Ammon's horn (tissue), 1 donor: Measurements from ENCODE around the gene PFDN1.

Experiments used
- DNase-seq: peaks from one replicate; pipeline ENCODE4 v3.0.0-alpha.2; 2016; ENCODE audit warnings: low spot score

The PFDN1 gene

DNA sequence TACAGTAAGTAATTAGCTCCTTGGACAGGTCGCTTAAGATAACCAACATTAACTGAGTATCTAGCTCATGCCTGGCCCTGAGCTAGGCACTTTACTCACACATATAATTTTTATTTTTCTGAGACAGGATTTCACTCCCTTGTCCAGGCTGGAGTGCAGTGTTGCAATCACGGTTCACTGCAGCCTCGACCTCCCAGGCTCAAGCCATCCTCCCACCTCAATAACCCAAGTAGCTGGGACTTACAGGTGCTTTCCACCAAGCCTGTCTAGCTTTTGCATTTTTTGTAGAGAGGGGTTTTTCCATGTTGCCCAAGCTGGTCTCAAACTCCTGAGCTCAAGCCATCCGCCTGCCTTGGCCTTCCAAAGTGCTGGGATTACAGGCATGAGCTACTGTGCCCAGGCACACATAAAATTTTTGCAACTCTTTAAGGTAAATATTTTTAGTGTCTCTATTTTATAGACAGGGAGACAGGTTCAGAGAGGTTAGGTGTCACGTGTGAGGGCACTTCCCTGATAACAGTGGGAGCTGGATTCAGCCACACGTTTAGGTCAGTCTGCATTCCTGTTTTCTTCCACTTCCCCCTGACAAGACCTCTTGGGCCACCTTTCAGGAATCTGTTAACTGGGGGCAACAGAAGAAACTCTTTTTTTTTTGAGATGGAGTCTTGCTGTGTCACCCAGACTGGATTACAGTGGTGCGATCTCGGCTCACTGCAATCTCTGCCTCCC, 25.3 kb upstream of the PFDN1 start:
- no peak for DNase-seq

DNA sequence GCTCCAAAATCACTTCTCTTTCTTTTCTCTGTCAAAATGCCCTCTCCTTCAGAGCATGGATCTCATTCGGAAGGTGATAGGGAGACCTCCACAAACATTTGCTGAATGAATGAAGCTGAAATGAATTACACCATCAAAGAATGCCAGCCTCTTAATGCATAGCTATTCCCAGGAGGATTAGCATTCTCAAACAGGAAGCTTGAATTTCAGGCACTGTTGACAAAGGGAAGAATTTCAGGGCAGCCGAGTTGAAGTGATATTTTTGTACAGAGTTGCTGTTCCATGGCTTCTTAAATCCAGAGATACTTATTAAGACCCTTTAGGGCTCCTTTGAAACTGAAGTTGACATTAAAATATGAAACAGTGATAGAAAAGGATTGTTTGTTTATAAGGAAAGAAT, 24.7 kb upstream of the PFDN1 start:
- DNase-seq, result no peak

DNA sequence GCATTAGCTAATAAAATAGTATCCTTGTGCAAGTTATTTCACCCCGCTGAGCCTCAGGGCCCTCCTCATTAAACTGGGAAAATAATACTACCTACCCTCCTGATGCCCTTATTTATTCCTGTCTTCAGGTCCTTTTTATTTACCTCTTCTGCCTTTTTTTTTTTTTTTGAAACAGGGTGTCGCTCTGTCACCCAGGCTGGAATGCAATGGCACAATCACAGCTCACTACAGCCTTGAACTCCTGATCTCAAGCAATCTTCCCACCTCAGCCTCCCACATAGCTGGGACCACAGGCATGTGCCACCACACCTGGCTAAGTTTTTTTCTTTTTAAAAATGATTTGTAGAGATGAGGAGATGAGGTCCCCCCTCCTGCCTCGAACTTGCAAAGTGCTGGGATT, 22.6 kb upstream of the PFDN1 start:
- DNase-seq, result no peak

DNA sequence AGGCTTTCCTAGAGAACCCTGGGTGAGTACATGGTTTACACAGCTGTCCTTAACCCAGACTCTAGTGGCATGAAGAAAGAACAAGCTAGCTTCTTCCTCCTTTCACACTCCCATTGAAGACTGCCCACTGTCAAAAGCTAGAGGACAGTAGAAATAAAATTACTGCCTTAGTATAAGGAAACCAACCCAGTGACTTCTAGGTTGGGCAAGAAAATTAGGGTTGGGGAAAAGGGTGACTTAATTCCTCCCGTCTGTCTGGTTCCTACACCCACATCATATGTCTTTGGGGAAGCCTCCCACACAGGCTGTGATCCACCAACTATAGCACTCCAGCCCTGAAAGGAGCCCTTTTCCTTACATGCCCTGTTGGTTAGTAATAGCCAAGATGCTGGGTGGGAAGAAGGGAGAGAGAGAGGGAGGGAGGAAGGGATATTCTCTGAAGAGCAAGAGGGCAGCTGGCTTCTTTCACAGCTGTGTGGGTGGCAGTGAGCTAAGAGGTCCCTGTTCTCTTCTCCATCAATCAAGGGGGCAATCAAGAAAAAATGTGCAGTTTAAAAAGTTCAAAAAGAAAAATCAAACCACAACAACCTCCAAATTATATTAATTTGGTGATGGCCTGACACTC, 21.8 kb upstream of the PFDN1 start:
- DNase-seq, result no peak

DNA sequence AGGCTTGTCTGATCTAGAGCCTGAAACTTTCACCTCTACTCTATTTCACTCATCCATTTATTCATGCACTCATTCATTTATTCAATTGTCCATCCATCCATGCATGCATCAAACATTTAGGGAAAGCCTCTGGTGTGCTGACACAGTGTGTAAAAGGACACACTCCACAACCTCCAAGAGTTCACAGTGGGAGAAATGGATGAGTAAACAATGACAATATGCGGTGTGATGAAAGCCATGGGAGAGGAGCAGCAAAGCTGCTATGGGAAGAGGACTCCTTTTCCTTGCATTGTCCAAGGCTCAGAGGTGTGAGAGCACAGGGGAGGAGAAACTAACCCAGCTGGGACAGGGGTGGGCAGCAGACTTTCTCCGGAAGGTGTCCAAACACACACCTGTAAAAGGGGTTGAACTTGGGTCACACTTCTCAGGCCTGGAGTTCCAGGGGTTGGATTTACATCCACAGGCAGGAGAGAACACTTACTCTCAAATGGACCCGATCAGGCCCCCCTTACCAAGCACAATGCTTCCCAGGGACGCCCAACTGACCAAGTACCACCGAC, 21.2 kb upstream of the PFDN1 start:
- DNase-seq, result no peak

DNA sequence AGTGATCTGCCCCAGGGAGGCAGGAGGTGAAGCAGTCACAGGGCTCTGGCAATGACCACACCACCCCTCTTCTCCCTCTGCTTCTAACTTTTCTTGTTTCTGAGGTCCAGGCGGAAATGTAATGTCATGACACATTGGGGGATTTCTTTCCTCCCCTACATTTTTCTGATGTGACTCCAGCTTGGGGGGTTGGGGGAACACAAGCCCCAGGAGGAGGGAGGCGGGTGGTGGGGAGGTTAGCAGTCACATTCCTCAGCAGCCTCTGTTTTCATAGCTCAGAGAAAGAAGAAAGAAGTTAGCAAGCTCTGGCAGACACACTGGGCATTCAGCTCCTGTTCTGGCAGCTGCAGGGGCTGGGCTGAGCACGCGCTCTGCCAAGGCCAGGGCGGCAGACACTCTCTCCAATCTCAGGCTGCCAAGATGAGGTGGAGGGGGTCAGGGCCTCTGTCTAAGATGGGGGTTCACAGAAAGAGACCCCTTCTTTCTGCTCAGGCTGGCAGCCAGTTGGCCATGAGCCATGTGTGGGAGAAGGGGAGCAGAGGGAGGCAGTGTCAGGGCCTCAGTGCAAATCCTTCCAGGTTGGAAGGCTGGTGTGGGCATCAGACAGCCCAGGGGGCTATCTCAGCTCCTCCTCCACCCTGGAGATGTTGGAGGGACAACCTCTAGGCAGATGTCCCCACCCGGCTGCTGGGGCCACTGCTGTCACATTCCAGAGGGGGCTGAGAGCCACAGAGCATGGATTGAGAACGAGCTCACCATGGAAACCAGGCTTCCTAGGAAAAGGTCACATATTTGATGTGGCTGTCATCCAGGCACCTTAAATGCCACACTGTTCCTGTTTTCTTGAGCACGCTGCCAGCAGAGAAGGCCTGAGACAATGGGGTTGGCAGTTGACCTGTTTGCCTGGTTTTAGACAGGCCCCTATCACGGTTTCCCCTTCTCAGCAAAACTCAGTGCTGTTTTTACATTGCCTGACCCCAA, 20.1 kb upstream of the PFDN1 start:
- DNase-seq, result peak; percentile 81

DNA sequence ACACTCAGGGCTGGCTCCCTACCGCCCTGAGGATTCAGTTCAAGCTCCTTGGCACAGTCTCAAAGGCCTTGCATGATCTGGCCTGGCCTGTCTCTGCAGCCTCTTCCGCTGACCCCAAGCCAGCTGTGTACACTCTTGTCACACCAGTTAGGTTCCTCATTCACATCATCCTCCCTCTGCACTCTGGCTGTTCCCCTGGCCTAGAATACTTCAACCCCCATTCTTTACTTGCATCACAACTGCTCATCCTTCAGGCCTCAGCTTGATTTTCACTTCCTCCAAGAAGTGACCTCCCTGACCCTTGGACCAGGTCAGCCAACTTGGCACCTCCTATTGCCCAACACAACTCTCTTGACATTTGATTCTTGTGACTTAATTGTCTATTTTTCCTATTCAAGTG, 18.9 kb upstream of the PFDN1 start:
- DNase-seq, result peak; percentile 85

DNA sequence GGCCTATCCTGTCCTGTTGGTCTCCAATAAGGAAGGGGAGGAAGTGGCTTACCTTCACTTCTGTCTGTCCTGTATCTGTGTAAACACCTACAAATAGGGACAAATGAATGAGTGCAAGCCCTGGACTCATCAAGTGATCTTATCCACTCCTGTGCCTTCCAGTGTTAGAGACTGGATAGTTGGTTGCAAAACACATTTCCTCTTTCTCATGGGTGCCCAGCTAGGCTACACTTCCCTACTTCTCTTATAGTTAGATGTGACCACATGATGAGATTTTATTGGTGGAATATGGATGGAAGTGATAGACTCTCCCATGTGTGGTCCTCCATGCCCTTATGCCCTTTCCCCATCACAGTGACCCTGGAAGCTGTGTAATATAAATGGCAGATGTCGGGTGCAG, 16.9 kb upstream of the PFDN1 start:
- DNase-seq, result peak; percentile 39

DNA sequence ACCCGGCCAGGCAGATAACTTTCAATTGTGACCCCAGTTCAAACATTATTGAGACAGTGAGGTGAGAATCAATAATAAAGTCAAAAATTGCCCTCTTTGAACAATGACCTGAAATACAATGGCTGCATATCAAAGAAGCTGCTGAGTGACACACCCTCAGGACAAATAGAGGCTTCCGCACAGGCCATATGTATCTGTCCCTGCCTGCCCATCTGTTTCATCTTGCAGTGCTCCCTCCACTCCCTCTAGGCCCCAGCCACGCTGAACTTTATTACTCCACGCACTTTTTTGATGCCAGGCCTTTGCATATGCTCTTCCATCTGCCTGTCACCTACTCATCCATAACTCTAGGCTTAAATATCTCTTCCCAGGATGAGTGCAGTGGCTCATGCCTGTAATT, 15.9 kb upstream of the PFDN1 start:
- no peak for DNase-seq

DNA sequence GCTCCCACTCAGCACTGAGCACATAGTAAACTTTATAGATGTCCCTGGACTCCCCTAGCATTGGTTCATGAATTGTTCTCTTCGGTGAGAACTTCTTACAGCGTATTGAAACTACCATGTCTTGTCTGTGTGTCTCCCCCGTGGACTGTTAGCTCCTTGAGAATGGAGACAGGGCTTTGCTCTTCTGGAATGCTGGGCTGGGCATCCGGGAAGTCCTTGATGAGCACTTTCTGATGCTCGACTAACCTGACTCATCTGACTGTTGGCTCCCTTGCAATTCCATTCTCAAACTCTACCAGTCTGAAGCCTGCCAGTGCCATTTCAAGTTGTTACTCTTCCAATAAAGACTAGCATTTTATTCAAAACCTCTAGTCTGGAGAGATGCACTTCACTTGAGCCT, 15.0 kb upstream of the PFDN1 start:
- DNase-seq, result no peak

DNA sequence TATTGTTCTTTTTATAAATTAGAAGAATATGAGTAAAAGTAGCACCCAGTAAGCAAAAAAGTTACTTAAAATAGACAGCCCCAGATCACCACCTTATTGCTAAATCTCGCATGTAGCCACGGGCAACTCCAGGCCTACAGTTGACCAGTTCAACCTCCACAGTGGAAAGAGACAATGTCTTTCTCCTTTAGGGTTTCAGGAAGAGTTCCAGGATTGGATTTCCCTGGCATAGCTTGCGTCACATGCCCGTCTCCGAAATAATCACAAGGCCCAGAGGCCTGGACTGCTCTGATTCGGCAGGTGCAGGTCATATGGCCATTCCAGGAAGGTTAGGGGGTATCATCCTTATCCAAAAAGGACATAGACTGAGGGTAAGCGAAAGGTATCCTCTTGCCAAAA, 9.9 kb upstream of the PFDN1 start:
- no peak for DNase-seq

DNA sequence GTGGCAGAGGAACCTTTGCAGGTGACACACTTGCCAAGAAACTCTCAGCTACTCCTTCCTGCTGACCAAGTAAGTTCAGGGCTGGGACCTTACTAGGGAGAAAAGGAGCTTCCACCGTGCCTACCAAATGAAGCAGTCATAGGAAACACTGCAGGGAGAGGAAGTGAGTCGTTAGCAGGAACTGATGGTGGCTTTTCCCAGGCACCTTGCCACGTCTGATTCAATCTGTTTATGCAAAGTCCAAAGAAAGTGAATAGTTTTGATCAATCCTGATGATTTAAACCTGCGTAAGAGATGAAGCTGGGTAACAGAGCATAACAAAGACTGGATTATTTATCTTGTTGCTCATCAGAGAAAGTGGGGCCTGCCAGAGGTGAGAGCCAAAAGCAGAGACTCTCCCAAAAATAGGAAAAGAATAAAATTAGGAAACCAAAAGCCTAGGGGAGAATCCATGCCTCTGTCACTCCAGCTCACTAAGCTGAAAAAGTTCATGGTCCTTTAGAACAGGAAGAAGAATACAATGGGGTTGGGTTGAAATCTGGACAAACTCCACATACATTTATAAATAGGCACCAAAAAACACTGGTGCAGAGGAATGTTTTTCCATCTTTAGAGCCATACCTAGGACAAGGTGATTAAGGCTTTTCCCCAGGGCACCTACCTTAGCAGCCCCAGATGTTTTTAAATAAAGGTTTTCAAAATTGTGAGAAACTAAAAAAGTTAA, 9.3 kb upstream of the PFDN1 start:
- peak; percentile 51 for DNase-seq

DNA sequence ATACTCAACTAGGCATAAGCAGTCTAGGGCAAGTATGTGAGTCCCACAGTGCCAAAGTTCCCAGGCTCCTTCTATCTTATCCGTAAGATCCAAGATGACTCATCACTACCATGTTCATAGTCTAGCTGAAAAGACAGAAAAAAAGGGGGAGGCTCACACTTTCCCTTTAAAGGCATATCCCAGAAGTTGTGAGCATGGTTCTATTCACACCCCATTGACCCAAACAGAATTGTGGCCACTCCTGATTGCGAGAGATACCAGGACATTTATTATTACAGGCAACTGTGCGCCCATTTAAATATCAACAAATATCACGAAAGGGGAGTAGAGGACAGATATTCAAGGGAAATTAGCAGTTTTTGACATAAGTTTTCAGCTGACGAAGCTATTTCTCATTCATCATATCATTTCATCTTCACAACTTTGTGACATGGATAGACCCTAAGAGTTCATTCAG, 8.1 kb upstream of the PFDN1 start:
- DNase-seq, result no peak

DNA sequence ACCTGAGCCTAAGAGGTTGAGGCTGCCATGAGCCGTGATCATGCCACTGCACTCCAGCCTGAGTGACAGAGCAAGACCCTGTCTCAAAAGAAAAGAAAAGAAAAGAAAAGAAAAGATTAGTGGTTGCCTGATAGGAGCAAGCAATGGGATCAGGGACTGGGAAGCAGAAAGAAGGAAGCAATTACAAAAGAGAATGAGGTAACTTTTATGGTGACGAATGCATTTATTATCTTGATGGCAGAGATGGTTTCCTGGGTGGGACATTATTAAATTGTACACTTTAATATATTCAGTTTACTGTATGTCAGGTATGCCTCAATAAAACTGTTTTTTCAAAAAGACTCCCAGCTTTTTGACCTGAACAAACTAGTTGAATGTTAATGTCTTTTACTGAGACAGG, 7.5 kb upstream of the PFDN1 start:
- no peak for DNase-seq

DNA sequence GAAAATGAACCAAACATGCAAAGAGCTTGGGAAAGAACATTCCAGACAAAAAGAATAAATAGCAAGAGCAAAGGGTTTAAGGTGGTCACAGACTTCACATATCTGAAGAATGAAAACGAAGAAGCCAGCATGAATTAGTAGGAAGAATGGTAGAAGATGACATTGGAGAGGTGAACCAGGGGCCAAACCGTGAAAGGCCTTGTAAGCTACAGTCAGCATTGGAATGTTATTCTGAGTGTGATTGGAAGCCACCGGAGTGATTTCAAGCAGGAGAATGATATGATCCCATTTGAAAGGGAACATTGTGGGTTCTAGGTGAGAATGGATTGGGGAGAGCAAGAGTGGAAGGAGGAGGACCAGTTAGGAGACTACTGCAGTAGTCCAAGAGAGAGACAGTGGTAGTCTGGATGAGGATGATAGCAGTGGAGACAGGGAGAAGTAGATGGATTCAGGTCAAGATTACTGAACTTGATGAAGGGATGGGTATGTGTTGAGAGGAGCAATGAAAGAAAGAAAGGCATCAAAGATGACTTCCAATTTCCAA, 6.9 kb upstream of the PFDN1 start:
- DNase-seq, result no peak

DNA sequence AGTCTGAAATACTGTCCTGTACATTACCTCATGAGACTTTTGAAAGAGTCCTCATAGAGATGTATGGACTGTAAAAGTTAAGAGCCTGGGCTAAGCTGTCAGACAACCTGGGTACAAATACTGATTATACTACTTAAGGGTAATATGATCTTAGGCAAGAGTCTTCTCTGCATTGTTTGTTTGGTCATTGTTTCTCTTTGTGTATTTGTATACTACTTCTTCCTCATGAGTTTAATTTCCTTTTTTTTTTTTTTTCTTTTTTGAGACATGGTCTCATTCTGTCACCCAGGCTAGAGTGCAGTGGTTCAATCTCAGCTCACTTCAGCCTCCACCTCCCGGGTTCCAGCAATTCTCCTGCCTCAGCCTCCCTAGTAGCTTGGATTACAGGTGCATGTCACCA, 2.6 kb upstream of the PFDN1 start:
- no peak for DNase-seq

DNA sequence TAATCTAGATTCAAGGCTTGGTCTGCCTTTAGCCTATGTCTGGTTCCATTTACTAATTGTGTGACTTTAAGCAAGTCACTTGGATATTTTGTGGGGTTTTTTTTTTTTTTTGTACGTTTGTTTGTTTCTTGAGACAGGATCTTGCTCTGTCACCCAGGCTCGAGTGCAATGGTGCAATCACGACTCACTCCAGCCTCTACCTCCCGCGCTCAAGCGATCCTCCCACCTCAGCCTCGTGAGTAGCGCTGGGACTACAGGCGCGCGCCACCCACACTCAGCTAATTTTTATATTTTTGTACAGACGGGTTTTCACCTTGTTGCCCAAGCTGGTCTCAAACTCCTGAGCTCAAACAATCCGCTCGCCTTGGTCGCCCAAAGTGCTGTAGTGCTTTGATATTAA, 1.1 kb upstream of the PFDN1 start:
- DNase-seq, result no peak

DNA sequence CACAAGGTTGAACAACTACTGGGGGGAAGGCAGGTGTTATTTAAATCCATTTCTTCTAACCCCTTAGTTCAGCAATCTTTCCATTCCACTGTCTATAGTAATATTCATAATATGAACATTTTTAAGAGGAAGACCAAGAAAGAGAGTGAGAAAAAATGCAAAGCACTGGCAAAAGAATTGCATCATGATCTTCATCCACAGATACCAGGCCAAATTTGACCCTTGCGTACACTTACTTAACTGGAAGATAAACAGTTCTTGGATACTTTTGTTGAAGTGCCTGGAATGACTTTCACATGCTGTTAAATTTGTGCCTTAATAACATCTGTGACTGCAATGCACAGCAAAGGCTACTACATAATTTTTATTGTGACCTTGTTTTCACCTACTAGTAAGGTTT, 1.8 kb downstream of the PFDN1 start:
- no peak for DNase-seq

DNA sequence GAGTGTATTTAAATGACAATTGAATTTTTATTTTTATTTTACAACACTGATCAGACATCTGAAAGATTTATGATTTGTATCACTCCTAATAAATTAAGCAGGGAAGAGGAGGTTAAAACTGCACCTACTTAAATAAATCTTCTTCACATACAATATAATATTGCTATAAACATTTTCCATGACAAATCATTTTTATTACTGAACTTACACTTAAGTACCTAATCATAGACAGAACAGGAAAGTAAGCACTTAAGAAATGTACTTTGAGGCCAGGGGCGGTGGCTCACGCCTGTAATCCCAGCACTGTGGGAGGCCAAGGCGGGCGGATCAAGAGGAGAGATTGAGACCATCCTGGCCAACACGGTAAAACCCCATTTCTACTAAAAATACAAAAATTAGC, 3.8 kb downstream of the PFDN1 start:
- DNase-seq, result no peak

DNA sequence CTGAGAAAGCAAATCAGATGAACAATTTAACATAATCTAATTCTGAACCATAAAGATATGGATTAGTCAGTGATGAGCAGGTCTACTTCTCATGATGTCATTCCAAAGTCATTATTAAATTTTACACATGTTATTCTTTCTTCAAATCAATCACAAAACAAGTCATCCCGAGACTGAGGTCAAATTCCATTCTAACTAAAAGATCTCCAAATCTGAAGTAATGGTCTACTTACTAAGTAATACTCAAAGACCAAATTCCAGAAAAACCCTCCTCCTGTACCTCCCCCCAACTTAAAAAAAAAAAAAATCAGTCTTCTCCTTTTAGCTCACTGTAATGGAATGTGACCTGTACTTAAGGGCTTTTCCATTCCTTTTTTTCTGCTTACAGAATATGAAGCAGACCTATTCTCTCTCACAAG, 4.7 kb downstream of the PFDN1 start:
- no peak for DNase-seq

DNA sequence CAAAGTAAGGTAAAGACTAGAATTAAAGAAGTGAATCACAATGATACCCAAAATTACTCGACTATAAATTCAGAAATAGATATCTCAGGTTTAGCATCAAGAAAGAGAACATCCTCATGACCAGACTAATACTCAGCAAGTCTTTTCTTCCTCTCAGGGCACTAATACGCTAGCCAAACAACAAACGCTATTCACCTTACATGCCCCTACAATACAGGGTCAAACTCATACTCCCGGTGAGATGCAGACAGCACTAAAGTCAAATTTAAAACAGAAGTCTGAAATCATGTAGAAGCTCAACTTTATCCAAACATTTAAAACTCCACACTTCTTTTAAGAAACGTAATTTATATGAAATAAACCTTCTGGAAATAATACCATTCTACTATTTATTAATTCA, 5.6 kb downstream of the PFDN1 start:
- no peak for DNase-seq

DNA sequence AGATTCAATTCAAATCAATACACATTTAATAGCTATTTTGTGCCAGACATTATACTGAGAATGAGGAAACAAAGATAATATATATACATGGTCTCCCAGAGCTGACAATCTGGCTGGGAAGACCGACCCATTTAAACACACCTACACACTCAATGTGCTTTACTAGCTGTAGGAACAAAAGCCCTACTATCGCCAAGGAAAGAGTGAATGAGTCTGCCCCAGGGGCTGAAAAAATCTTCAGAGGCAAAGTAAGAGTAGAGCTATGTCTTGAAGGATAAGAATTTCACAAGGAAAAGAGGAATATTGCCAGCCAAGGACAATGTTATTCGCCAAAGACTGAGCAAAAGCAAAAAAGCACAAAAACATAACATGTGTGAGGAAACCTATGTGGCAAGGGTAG, 6.6 kb downstream of the PFDN1 start:
- DNase-seq, result no peak
